ES-I3 (cell line): ENCODE measurements around the gene NRP2.

Experiments
- H3K36me3 ChIP-seq: 2 replicates; pipeline ENCODE4 v1.6.1; 2013; ENCODE audit warnings: mild to moderate bottlenecking, low read length, control low read depth, moderate library complexity; ENCODE audit not compliant: insufficient read depth
- H3K4me1 ChIP-seq: 2 replicates; pipeline ENCODE4 v1.6.1; 2013; ENCODE audit warnings: mild to moderate bottlenecking, control low read depth, low read length; ENCODE audit not compliant: insufficient read depth
- H3K9ac ChIP-seq: 2 replicates; pipeline ENCODE4 v1.6.1; 2013; ENCODE audit warnings: low read depth, mild to moderate bottlenecking, low read length, moderate library complexity
- H3K9me3 ChIP-seq: 2 replicates; pipeline ENCODE4 v1.6.1; 2013; ENCODE audit warnings: mild to moderate bottlenecking, low read length, moderate library complexity; ENCODE audit not compliant: control insufficient read depth, insufficient read depth

NRP2 gene

GRCh38 chr2:205731583-205731981, 49.3 kb downstream of the NRP2 start:
- H3K36me3 ChIP-seq = peaks cover 6% of the 10 kb centered on the region
- no peaks in the 10 kb centered on the region for H3K9me3 ChIP-seq
- H3K4me1 ChIP-seq = peaks cover 45% of the 10 kb centered on the region
- H3K9ac ChIP-seq = no peak overlapping the region

- Histone ChIP-seq H3K36me3 (peaks cover 6% of the 10 kb centered on the region), H3K9me3 (no peaks in the 10 kb centered on the region), H3K9ac (no peak overlapping the region), H3K4me1 (peaks cover 45% of the 10 kb centered on the region)
Measured at GRCh38 chr2:205732314-205732713, 50.0 kb downstream of the NRP2 start.

GRCh38 chr2:205733082-205733481, 50.8 kb downstream of the NRP2 start:
- Histone ChIP-seq H3K36me3 (peaks cover 6% of the 10 kb centered on the region), H3K9me3 (no peaks in the 10 kb centered on the region), H3K9ac (no peak overlapping the region), H3K4me1 (peaks cover 45% of the 10 kb centered on the region)

GRCh38 chr2:205733648-205734047, 51.3 kb downstream of the NRP2 start:
- Histone ChIP-seq H3K36me3 (peaks cover 6% of the 10 kb centered on the region), H3K9ac (no peak overlapping the region), H3K4me1 (peaks cover 50% of the 10 kb centered on the region), H3K9me3 (no peaks in the 10 kb centered on the region)

- H3K9ac ChIP-seq = no peak overlapping the region
Measured at GRCh38 chr2:205734436-205735037, 52.2 kb downstream of the NRP2 start.

GRCh38 chr2:205738117-205738968, 56.0 kb downstream of the NRP2 start:
- H3K4me1 ChIP-seq = peaks cover 19% of the 10 kb centered on the region
- H3K36me3 ChIP-seq = peaks cover 6% of the 10 kb centered on the region
- no peak overlapping the region for H3K9ac ChIP-seq
- H3K9me3 ChIP-seq = no peaks in the 10 kb centered on the region

More at GRCh38 chr2:205734436-205735037, 52.2 kb downstream of the NRP2 start:
- Histone ChIP-seq H3K9me3 (no peaks in the 10 kb centered on the region), H3K4me1 (peaks cover 47% of the 10 kb centered on the region), H3K36me3 (peaks cover 6% of the 10 kb centered on the region)

GRCh38 chr2:205739620-205740019, 57.3 kb downstream of the NRP2 start:
- Histone ChIP-seq H3K36me3 (peaks cover 6% of the 10 kb centered on the region), H3K9me3 (no peaks in the 10 kb centered on the region), H3K4me1 (peaks cover 10% of the 10 kb centered on the region)

GRCh38 chr2:205740381-205740780, 58.1 kb downstream of the NRP2 start:
- Histone ChIP-seq H3K9ac (no peak overlapping the region), H3K36me3 (peaks cover 6% of the 10 kb centered on the region), H3K4me1 (0 out of 2 replicates have a peak, but pooled peaks cover 5% of the 10 kb centered on the region), H3K9me3 (no peaks in the 10 kb centered on the region)

More at GRCh38 chr2:205739620-205740019, 57.3 kb downstream of the NRP2 start:
- no peak overlapping the region for H3K9ac ChIP-seq

- Histone ChIP-seq H3K9me3 (no peaks in the 10 kb centered on the region), H3K36me3 (peaks cover 6% of the 10 kb centered on the region), H3K9ac (no peak overlapping the region), H3K4me1 (0 out of 2 replicates have a peak, but pooled peaks cover 5% of the 10 kb centered on the region)
Measured at GRCh38 chr2:205741256-205741978, 59.1 kb downstream of the NRP2 start.

GRCh38 chr2:205743137-205743536, 60.8 kb downstream of the NRP2 start:
- Histone ChIP-seq H3K9me3 (no peaks in the 10 kb centered on the region), H3K4me1 (peaks cover 12% of the 10 kb centered on the region), H3K36me3 (peaks cover 6% of the 10 kb centered on the region; the same call in 1 of the 2 replicates), H3K9ac (no peak overlapping the region)

- Histone ChIP-seq H3K9ac (no peak overlapping the region), H3K9me3 (no peaks in the 10 kb centered on the region), H3K4me1 (peaks cover 15% of the 10 kb centered on the region), H3K36me3 (peaks cover 6% of the 10 kb centered on the region; the same call in 1 of the 2 replicates)
Measured at GRCh38 chr2:205744074-205744591, 61.8 kb downstream of the NRP2 start.

GRCh38 chr2:205745661-205746419, 63.5 kb downstream of the NRP2 start:
- Histone ChIP-seq H3K4me1 (peaks cover 19% of the 10 kb centered on the region), H3K9ac (no peak overlapping the region), H3K36me3 (0 out of 2 replicates have a peak, but pooled peaks cover 6% of the 10 kb centered on the region), H3K9me3 (no peaks in the 10 kb centered on the region)

GRCh38 chr2:205746420-205746785, 64.1 kb downstream of the NRP2 start:
- no peaks in the 10 kb centered on the region for H3K9me3 ChIP-seq
- H3K4me1 ChIP-seq = peaks cover 19% of the 10 kb centered on the region
- no peak overlapping the region for H3K9ac ChIP-seq
- 0 out of 2 replicates have a peak, but pooled peaks cover 6% of the 10 kb centered on the region for H3K36me3 ChIP-seq
